ENCODE measurements around the gene RRP1B. TPM values are rescaled to one million over a fixed set of nuclear protein-coding genes. Genes with fewer than 3 reads are reported as not detected.

The RRP1B gene
- total RNA-seq, 2 donors from 2014 or later = 15.8 to 19.1 TPM

DNA sequence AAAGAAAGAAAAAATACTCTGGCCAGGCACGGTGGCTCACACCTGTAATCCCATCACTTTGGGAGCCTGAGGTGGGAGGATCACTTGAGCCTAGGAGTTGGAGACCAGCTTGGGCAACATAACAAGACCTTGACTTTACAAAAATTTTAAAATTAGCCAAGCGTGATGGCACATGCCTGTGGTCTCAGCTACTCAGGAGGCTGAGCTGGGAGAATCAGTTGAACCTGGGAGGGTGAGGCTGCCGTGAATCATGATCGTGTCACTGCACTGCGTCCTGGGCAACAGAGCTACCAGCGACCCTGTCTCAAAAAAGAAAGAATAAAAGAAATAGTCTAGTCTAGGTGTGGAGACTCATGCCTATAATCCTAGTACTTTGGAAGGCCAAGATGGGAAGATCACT is 22.3 kb downstream of the RRP1B start:
- Histone ChIP-seq H3K27ac (no peak overlapping the region), H3K36me3 (replicated peaks in 1 of 2; ENCODE audit: insufficient read depth in 1 of 2, low read depth in 2 of 2) (peaks cover 0 to 34% of the 10 kb centered on the region in 2 donors), H3K4me3 (no peak overlapping the region), H3K4me1 (no peaks in the 10 kb centered on the region), H3K27me3 (no peaks in the 10 kb centered on the region), H3K9me3 (no peaks in the 10 kb centered on the region)
- 89 to 97% methylated on average over 6 of the region's 6 CpGs for WGBS, 2 donors
- TF ChIP-seq, protein P1, sequence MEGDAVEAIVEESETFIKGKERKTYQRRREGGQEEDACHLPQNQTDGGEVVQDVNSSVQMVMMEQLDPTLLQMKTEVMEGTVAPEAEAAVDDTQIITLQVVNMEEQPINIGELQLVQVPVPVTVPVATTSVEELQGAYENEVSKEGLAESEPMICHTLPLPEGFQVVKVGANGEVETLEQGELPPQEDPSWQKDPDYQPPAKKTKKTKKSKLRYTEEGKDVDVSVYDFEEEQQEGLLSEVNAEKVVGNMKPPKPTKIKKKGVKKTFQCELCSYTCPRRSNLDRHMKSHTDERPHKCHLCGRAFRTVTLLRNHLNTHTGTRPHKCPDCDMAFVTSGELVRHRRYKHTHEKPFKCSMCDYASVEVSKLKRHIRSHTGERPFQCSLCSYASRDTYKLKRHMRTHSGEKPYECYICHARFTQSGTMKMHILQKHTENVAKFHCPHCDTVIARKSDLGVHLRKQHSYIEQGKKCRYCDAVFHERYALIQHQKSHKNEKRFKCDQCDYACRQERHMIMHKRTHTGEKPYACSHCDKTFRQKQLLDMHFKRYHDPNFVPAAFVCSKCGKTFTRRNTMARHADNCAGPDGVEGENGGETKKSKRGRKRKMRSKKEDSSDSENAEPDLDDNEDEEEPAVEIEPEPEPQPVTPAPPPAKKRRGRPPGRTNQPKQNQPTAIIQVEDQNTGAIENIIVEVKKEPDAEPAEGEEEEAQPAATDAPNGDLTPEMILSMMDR (IDR thresholded peaks at IDR 0.05) = no peak
- TF ChIP-seq POLR2A (IDR thresholded peaks at IDR 0.05) = no peak
- DNase-seq = no peak
- no peak for ATAC-seq
- intact Hi-C loops (cut with DNase I) = no loop called here

DNA sequence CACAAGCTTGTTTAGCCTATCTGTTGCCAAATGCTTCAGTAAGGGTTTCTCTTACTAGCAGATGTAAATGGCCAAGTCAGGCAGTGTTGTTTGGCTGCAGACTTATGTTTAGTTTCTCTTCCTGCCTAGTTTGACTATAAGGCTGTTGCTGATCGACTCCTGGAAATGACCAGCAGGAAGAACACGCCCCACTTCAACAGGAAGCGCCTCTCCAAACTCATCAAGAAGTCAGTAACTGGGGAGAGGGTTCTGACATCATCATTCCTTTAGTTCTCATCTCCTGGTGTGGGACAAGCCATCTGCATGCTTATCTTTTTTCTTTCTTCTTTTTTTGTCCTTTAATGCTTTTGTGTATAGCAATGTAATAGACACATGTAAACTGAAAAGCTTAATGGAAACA is 25.1 kb downstream of the RRP1B start:
- H3K9me3 ChIP-seq = no peaks in the 10 kb centered on the region
- intact Hi-C loops (cut with DNase I) = no loop called here
- no peaks in the 10 kb centered on the region for H3K27me3 ChIP-seq
- no peaks in the 10 kb centered on the region for H3K4me1 ChIP-seq
- WGBS, 2 donors = 76 to 89% methylated on average over 3 of the region's 3 CpGs
- ATAC-seq (no peak), DNase-seq (no peak)
- peaks cover 0 to 38% of the 10 kb centered on the region in 2 donors for H3K36me3 ChIP-seq (replicated peaks in 1 of 2; ENCODE audit: insufficient read depth in 1 of 2, low read depth in 2 of 2)
- TF ChIP-seq, protein P1 (IDR thresholded peaks at IDR 0.05) = no peak
- TF ChIP-seq POLR2A (IDR thresholded peaks at IDR 0.05) = no peak
- no peak overlapping the region for H3K4me3 ChIP-seq
- no peak overlapping the region for H3K27ac ChIP-seq

DNA sequence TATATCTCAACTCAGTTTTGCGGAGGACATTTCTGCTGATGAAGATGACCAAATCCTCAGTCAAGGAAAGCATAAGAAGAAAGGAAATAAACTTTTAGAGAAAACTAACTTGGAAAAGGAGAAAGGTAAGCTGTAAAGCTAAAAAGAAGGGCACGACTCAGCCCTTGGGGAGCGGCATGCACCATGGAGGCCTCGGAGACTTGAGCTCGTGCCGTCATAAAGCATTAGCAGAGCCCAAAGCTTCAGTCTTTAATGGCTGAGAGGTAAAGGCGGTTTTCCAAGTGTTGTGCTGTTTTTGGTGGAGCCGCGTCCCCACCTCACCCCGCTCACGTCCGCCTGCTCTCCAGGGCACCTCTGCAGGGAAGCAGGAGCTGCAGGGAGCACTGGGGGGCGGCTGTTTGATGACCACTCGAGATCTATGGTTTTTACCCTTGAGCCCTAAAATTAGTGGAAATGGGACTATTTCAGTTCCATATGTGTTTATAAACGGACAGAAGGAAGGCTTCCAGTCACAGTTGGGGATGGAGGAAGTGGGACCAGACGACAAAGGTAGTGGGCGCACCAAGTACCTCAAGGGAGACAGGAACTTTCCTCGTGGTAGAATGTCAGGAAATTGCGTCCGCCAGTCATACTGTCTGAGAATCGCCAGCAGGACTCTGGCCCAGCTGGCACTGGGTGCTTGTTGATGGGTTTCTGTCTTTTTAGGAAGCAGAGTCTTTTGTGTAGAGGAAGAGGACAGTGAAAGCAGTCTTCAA is 27.6 kb downstream of the RRP1B start:
- Histone ChIP-seq H3K4me1 (no peaks in the 10 kb centered on the region), H3K27ac (no peak overlapping the region), H3K4me3 (no peak overlapping the region), H3K36me3 (replicated peaks in 1 of 2; ENCODE audit: insufficient read depth in 1 of 2, low read depth in 2 of 2) (peaks cover 0 to 47% of the 10 kb centered on the region in 2 donors), H3K9me3 (no peaks in the 10 kb centered on the region), H3K27me3 (no peaks in the 10 kb centered on the region)
- TF ChIP-seq POLR2A (IDR thresholded peaks at IDR 0.05) = no peak
- TF ChIP-seq, protein P1 (IDR thresholded peaks at IDR 0.05) = no peak
- WGBS, 2 donors = 92 to 93% methylated on average over 20 to 21 of the region's 21 CpGs
- intact Hi-C loops (cut with DNase I) = no loop called here
- DNase-seq = no peak
- ATAC-seq = no peak

DNA sequence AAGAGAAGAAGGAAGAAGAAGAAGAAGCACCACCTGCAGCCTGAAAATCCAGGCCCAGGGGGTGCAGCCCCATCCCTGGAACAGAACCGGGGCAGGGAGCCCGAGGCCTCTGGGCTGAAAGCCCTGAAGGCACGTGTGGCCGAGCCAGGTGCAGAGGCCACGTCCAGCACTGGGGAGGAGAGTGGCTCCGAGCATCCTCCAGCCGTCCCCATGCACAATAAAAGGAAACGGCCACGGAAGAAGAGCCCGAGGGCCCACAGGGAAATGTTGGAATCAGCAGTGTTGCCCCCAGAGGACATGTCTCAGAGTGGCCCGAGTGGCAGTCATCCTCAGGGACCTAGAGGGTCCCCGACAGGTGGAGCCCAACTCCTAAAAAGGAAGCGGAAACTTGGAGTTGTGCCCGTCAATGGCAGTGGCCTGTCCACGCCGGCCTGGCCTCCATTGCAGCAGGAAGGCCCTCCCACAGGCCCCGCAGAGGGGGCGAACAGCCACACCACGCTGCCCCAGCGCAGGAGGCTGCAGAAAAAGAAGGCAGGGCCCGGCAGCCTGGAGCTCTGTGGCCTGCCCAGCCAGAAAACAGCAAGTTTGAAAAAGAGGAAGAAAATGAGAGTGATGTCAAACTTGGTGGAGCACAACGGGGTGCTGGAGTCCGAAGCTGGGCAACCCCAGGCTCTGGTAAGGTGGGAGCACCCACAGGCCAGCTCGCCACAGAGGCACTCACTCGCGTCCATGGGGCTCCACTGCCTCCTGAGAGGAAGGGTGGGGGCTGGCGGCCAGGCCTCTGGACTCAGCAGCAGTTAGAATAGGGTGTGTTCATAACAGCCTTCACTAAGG is 28.4 kb downstream of the RRP1B start:
- ATAC-seq = no peak
- no peaks in the 10 kb centered on the region for H3K4me1 ChIP-seq
- WGBS, 2 donors = 79 to 92% methylated on average over 26 to 27 of the region's 27 CpGs

More for the DNA sequence above, 28.4 kb downstream of the RRP1B start:
- H3K9me3 ChIP-seq = no peaks in the 10 kb centered on the region
- no peaks in the 10 kb centered on the region for H3K27me3 ChIP-seq
- no peak overlapping the region for H3K4me3 ChIP-seq
- no peak overlapping the region for H3K27ac ChIP-seq
- TF ChIP-seq POLR2A (IDR thresholded peaks at IDR 0.05) = no peak
- TF ChIP-seq, protein P1 (IDR thresholded peaks at IDR 0.05) = no peak
- peaks cover 0 to 45% of the 10 kb centered on the region in 2 donors for H3K36me3 ChIP-seq (replicated peaks in 1 of 2; ENCODE audit: insufficient read depth in 1 of 2, low read depth in 2 of 2)
- intact Hi-C loops (cut with DNase I) = no loop called here
- DNase-seq = no peak
